GM23338 (cell line): Measurements from ENCODE around the gene DNAJB8.

Experiments used
- JUNB ChIP-seq: IDR thresholded peaks from one replicate; pipeline ENCODE4 v1.6.1; 2016; ENCODE audit warnings: antibody characterized with exemption; ENCODE audit not compliant: unreplicated experiment
- TF ChIP-seq, protein P1 (sequence below), 2 experiments: fragments of 200-600 bp in 1 of 2; sonication (generic) in 1 of 2; conservative IDR thresholded peaks; 2 replicates each; pipeline versions ENCODE4 v1.5.1 to v1.6.1; 2016 to 2017; ENCODE audit warnings: antibody characterized with exemption in 2 of 2, low read depth in 2 of 2, mild to moderate bottlenecking in 2 of 2, moderate library complexity in 1 of 2

GRCh38 chr3:128495435-128495970 is 28.8 kb upstream of the DNAJB8 start:
- TF ChIP-seq, protein P1, sequence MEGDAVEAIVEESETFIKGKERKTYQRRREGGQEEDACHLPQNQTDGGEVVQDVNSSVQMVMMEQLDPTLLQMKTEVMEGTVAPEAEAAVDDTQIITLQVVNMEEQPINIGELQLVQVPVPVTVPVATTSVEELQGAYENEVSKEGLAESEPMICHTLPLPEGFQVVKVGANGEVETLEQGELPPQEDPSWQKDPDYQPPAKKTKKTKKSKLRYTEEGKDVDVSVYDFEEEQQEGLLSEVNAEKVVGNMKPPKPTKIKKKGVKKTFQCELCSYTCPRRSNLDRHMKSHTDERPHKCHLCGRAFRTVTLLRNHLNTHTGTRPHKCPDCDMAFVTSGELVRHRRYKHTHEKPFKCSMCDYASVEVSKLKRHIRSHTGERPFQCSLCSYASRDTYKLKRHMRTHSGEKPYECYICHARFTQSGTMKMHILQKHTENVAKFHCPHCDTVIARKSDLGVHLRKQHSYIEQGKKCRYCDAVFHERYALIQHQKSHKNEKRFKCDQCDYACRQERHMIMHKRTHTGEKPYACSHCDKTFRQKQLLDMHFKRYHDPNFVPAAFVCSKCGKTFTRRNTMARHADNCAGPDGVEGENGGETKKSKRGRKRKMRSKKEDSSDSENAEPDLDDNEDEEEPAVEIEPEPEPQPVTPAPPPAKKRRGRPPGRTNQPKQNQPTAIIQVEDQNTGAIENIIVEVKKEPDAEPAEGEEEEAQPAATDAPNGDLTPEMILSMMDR (conservative IDR thresholded peaks at IDR 0.05; ENCODE audit: low read depth in 2 of 2) = no peak
- TF ChIP-seq JUNB = no peak
